Smooth muscle cell (in vitro differentiated cells): ENCODE data around the gene EIPR1. TPM values are rescaled to one million over a fixed set of nuclear protein-coding genes. Genes with fewer than 3 reads are reported as not detected.

ENCODE experiments used
- DNase-seq: peaks from one replicate; lab custom pipeline; 2025; ENCODE audit not compliant: unreplicated experiment; lab: John Stamatoyannopoulos, UW
- H2AFZ ChIP-seq: fragments of 200-600 bp; sonication (generic); 2 replicates; pipeline ENCODE4 v1.6.0; 2016; ENCODE audit warnings: antibody characterized with exemption, low read depth, mild to moderate bottlenecking
- H3F3A ChIP-seq: fragments of 200-600 bp; sonication (generic); 2 replicates; pipeline ENCODE4 v1.6.0; 2017; ENCODE audit warnings: antibody characterized with exemption, low read depth
- H3K27ac ChIP-seq: fragments of 200-600 bp; sonication (generic); 2 replicates; pipeline ENCODE4 v1.5.1; 2016; ENCODE audit warnings: low read depth, mild to moderate bottlenecking
- H3K27me3 ChIP-seq: fragments of 200-600 bp; sonication (generic); 2 replicates; pipeline ENCODE4 v1.6.1; 2016; ENCODE audit warnings: low read depth, mild to moderate bottlenecking
- H3K36me3 ChIP-seq: fragments of 200-600 bp; sonication (generic); 2 replicates; pipeline ENCODE4 v1.5.1; 2016; ENCODE audit warnings: low read depth
- H3K4me1 ChIP-seq: fragments of 200-600 bp; sonication (generic); 2 replicates; pipeline ENCODE4 v1.5.1; 2016; ENCODE audit warnings: low read depth
- H3K4me2 ChIP-seq: fragments of 200-600 bp; sonication (generic); 2 replicates; pipeline ENCODE4 v1.6.0; 2016; ENCODE audit warnings: mild to moderate bottlenecking
- H3K4me3 ChIP-seq: fragments of 200-600 bp; sonication (generic); 2 replicates; pipeline ENCODE4 v1.5.1; 2016; ENCODE audit warnings: mild to moderate bottlenecking
- H3K79me2 ChIP-seq: fragments of 200-600 bp; sonication (generic); 2 replicates; pipeline ENCODE4 v1.6.0; 2016; ENCODE audit warnings: low read depth, mild to moderate bottlenecking
- H3K9ac ChIP-seq: fragments of 200-600 bp; sonication (generic); 2 replicates; pipeline ENCODE4 v1.6.0; 2016; ENCODE audit warnings: low read depth
- H3K9me3 ChIP-seq: fragments of 200-600 bp; sonication (generic); replicated peaks from 2 replicates; pipeline ENCODE4 v1.5.1; 2016; ENCODE audit warnings: low read depth
- H4K20me1 ChIP-seq: fragments of 200-600 bp; sonication (generic); 2 replicates; pipeline ENCODE4 v1.6.0; 2016; ENCODE audit warnings: low read depth
- WGBS: methylation state at CpG from one replicate; pipeline ENCODE4 v1.1.7; 2016; ENCODE audit warnings: low lambda C conversion rate; 5-methylcytosine and 5-hydroxymethylcytosine counted together
- polyA plus RNA-seq: library from polyadenylated mRNA; unstranded; fragments of >200 nt; fragmentation: Nextera tagmentation; extraction: Ambion mirVana; gene quantifications from 2 replicates; pipeline ENCODE4 v1.2.1, GENCODE V29; 2016
- total RNA-seq: library from RNA; depleted of rRNA; stranded (reverse); fragments of >200 nt; gene quantifications from 2 replicates; pipeline ENCODE4 v1.2.3, GENCODE V29; 2014
- TF ChIP-seq, protein P1 (sequence below): fragments of 200-600 bp; sonication (generic); IDR thresholded peaks from 2 replicates; pipeline ENCODE4 v1.5.1; 2017; ENCODE audit warnings: borderline replicate concordance, mild to moderate bottlenecking, antibody characterized with exemption; ENCODE audit not compliant: insufficient read depth, poor library complexity, severe bottlenecking

The EIPR1 gene
- total and polyA plus RNA-seq, 2 experiments from 2014 or later = 18.5 to 23.1 TPM

DNA sequence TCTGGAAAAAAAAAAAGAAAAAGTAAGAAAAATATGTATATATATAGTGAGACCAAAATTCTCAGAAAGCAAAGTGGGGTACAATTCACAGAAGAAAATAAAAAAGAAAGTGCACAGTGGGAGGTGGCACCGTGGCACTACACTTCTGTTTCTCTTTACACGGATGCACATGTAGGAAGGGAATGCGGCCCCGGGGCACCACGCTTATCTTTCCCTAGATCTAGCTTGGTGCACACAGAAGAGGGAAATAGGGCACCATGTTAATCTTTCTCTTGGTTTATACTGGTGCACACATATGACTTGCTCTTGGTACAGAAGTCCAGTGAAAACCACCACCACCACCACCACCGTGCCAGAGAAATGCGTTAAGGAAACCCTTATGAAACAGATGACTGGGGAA, 32.0 kb downstream of the EIPR1 start:
- Histone ChIP-seq H3K27me3 (no peaks in the 10 kb centered on the region), H2AFZ (no peak overlapping the region), H3K4me3 (no peak overlapping the region), H3K79me2 (no peaks in the 10 kb centered on the region), H3K27ac (no peak overlapping the region), H3K4me1 (no peaks in the 10 kb centered on the region), H4K20me1 (no peaks in the 10 kb centered on the region), H3F3A (no peaks in the 10 kb centered on the region), H3K9ac (no peak overlapping the region), H3K36me3 (no peaks in the 10 kb centered on the region), H3K9me3 (no peaks in the 10 kb centered on the region), H3K4me2 (no peak overlapping the region)
- 97% methylated on average over 7 of the region's 7 CpGs for WGBS
- no peak for DNase-seq
- TF ChIP-seq, protein P1, sequence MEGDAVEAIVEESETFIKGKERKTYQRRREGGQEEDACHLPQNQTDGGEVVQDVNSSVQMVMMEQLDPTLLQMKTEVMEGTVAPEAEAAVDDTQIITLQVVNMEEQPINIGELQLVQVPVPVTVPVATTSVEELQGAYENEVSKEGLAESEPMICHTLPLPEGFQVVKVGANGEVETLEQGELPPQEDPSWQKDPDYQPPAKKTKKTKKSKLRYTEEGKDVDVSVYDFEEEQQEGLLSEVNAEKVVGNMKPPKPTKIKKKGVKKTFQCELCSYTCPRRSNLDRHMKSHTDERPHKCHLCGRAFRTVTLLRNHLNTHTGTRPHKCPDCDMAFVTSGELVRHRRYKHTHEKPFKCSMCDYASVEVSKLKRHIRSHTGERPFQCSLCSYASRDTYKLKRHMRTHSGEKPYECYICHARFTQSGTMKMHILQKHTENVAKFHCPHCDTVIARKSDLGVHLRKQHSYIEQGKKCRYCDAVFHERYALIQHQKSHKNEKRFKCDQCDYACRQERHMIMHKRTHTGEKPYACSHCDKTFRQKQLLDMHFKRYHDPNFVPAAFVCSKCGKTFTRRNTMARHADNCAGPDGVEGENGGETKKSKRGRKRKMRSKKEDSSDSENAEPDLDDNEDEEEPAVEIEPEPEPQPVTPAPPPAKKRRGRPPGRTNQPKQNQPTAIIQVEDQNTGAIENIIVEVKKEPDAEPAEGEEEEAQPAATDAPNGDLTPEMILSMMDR = no peak

DNA sequence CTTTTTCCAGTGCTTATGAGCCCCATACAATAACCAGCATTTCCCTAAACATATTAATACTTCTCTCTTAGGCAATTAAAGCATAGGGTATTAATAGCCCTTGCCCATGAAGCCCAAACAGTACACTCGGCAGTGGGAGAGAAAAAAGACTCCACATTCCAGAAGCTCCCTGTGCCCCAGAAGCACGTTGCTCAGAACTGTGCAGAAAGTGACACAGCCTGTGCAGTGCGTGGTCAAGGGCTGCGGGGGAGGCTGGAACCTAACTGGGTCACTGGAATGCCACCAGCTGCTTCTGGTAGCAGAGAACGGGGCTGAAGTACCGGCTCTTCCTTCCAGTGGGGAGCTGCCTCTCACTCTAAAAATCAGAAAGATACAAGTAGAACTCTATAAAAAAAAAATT, 32.7 kb downstream of the EIPR1 start:
- Histone ChIP-seq H3K36me3 (no peaks in the 10 kb centered on the region), H2AFZ (no peak overlapping the region), H3K4me3 (no peak overlapping the region), H4K20me1 (no peaks in the 10 kb centered on the region), H3K4me1 (no peaks in the 10 kb centered on the region), H3K4me2 (no peak overlapping the region), H3K27ac (no peak overlapping the region), H3F3A (no peaks in the 10 kb centered on the region), H3K9ac (no peak overlapping the region), H3K79me2 (no peaks in the 10 kb centered on the region), H3K27me3 (no peaks in the 10 kb centered on the region), H3K9me3 (no peaks in the 10 kb centered on the region)
- 86% methylated on average over 6 of the region's 6 CpGs for WGBS
- TF ChIP-seq, protein P1 = no peak
- DNase-seq = no peak

DNA sequence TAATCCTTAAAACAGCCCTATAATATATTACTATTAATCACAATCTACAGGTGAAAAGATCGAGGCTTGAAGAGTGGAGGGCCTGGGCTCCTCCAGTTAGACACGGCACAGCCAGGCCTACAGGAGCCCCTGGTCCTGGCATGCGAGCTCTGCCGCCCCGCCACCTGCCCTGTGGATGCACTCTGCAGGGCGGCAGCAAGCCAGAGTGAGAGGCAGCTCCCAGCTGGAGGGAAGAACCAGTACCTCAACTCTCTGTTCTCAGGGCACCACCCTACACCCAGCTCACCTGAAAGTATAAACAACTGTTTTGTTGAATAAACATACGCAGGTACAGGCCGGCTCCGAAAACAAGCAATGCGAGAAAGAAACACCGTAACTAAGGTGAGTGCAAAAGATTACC, 34.6 kb downstream of the EIPR1 start:
- Histone ChIP-seq H2AFZ (no peak overlapping the region), H3K79me2 (no peaks in the 10 kb centered on the region), H3K9me3 (no peaks in the 10 kb centered on the region), H3K36me3 (no peaks in the 10 kb centered on the region), H3K4me3 (no peak overlapping the region), H3K9ac (no peak overlapping the region), H4K20me1 (no peaks in the 10 kb centered on the region), H3K4me2 (no peak overlapping the region), H3K4me1 (no peaks in the 10 kb centered on the region), H3K27ac (no peak overlapping the region), H3K27me3 (no peaks in the 10 kb centered on the region), H3F3A (no peaks in the 10 kb centered on the region)
- TF ChIP-seq, protein P1 = no peak
- no peak for DNase-seq
- WGBS = 97% methylated on average over 11 of the region's 11 CpGs

GRCh38 chr2:3342324-3342723, 35.3 kb downstream of the EIPR1 start:
- WGBS = 98% methylated on average over 9 of the region's 9 CpGs
- Histone ChIP-seq H3K4me1 (no peaks in the 10 kb centered on the region), H3K4me3 (no peak overlapping the region), H3K27ac (no peak overlapping the region), H3K4me2 (no peak overlapping the region), H3K9ac (no peak overlapping the region), H2AFZ (no peak overlapping the region), H3K27me3 (no peaks in the 10 kb centered on the region), H4K20me1 (no peaks in the 10 kb centered on the region), H3F3A (no peaks in the 10 kb centered on the region), H3K9me3 (no peaks in the 10 kb centered on the region), H3K79me2 (no peaks in the 10 kb centered on the region), H3K36me3 (no peaks in the 10 kb centered on the region)
- no peak for DNase-seq
- TF ChIP-seq, protein P1 = no peak
